Mesenteric fat pad (tissue), 1 donor: ENCODE measurements around the gene EIF5A2. TPM values are rescaled to one million over a fixed set of nuclear protein-coding genes. Genes with fewer than 3 reads are reported as not detected.
A peak's percentile ranks its signal among the peaks of the same experiment; 100 is the strongest.
"Not testable (repeated sequence)": the region's sequence is repeated elsewhere in the genome, so short reads cannot be mapped to it uniquely, and the experiment has no call there.

Source experiments
- DNase-seq: peaks from one replicate; pipeline ENCODE4 v3.0.0-alpha.2; 2020; ENCODE audit warnings: low spot score
- total RNA-seq: library from RNA; stranded (reverse); fragmentation: NEBNext Ultra II Directional; extraction: Animal tissue kit (Norgen Biotek cat#: 25700); gene quantifications from one replicate; pipeline ENCODE4 v1.2.1, GENCODE V29; 2021
- donor health status: DM: yes; HTN: yes; CAD: no.

Gene EIF5A2
- total RNA-seq, 1 donor from 2014 or later = 13.7 TPM

- DNase-seq = not testable (repeated sequence)
Observed at GRCh38 chr3:170897199-170897598, 11.2 kb downstream of the EIF5A2 start.

- no peak for DNase-seq
Observed at GRCh38 chr3:170896781-170897180, 11.7 kb downstream of the EIF5A2 start.

GRCh38 chr3:170896333-170896732, 12.1 kb downstream of the EIF5A2 start:
- not testable (repeated sequence) for DNase-seq

GRCh38 chr3:170893895-170894294, 14.5 kb downstream of the EIF5A2 start:
- DNase-seq = no peak

GRCh38 chr3:170889630-170890029, 18.8 kb downstream of the EIF5A2 start:
- DNase-seq = no peak

- DNase-seq = no peak
Observed at GRCh38 chr3:170889132-170889531, 19.3 kb downstream of the EIF5A2 start.

- DNase-seq = not testable (repeated sequence)
Observed at GRCh38 chr3:170884109-170884930, 24.1 kb downstream of the EIF5A2 start.

GRCh38 chr3:170878688-170879087, 29.7 kb downstream of the EIF5A2 start:
- not testable (repeated sequence) for DNase-seq

- not testable (repeated sequence) for DNase-seq
Observed at GRCh38 chr3:170877311-170877710, 31.1 kb downstream of the EIF5A2 start.

- DNase-seq = no peak
Observed at GRCh38 chr3:170876537-170876936, 31.9 kb downstream of the EIF5A2 start.

- DNase-seq = peak; percentile 98
Observed at GRCh38 chr3:170869645-170870593, 38.5 kb downstream of the EIF5A2 start, which contains the start of gene RPL22L1. TSS of gene RPL22L1 (minus strand) at chr3:170870195. CDS start at chr3:170870167, 28 bp downstream.

- no peak for DNase-seq
Observed at GRCh38 chr3:170869239-170869590, 39.2 kb downstream of the EIF5A2 start.

GRCh38 chr3:170868577-170869238, 39.7 kb downstream of the EIF5A2 start:
- no peak for DNase-seq

GRCh38 chr3:170867143-170867937, 41.1 kb downstream of the EIF5A2 start:
- no peak for DNase-seq

- no peak for DNase-seq
Observed at GRCh38 chr3:170866499-170866898, 41.9 kb downstream of the EIF5A2 start.

- DNase-seq = no peak
Observed at GRCh38 chr3:170865209-170866094, 43.0 kb downstream of the EIF5A2 start.

- no peak for DNase-seq
Observed at GRCh38 chr3:170864525-170865208, 43.8 kb downstream of the EIF5A2 start.

GRCh38 chr3:170863816-170864215, 44.6 kb downstream of the EIF5A2 start:
- no peak for DNase-seq
